Inferior parietal cortex (tissue), 1 donor: ENCODE results near the gene NCLN.
"Not testable (repeated sequence)": the region's sequence is repeated elsewhere in the genome, so short reads cannot be mapped to it uniquely, and the experiment has no call there.

Experiments used
- DNase-seq: peaks from one replicate; pipeline ENCODE4 v3.0.0-alpha.2; 2016; ENCODE audit errors: extremely low spot score

NCLN gene

GRCh38 chr19:3198901-3199700 is 13.4 kb downstream of the NCLN start:
- DNase-seq = no peak

DNA sequence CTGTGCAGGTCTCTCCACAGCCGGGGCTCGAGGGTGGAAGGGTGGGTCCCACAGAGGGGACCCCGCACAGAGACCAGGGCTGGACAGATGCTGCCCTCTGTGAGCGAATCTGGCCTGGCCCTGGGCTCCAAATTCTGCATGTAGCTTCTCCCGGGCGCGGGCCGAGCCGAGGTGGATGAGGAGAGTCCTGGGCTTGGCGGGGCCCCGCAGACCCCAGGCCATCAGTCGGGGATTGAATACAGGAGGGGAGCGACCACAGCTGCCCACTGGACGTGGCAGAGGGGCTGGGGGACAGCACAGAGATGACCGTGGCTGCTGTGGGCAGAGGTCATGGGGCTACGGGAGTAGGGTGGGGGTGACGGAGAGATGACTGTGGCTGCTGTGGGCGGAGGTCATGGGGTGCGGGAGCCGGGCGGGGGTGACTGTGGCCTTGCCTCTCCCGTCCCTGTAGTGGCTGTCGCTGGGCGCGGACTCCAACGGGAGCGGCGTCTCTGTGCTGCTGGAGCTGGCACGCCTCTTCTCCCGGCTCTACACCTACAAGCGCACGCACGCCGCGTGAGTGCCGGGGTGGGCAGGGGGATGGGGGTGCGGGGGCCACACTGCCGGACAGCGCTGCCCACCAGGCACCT is 15.5 kb downstream of the NCLN start:
- DNase-seq = no peak

DNA sequence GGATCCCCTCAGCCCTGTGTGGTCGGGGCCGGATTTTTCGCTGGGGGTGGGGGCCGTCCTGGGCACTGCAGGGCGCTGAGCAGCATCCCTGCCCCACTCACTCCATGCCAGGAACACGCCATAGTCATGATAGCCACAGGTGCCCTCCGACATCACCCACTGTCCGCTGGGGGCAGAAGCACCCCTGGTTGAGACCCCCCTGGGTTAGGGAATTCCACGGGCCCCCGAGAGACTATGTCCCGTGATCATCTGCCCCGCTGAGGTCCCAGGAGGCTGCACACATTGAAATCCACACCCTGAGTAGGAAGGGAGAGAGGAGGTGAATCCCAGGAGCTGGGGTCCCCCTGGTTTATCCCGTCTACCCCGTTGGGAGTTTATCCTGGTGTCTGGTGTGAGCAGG is 16.2 kb downstream of the NCLN start:
- DNase-seq = no peak

DNA sequence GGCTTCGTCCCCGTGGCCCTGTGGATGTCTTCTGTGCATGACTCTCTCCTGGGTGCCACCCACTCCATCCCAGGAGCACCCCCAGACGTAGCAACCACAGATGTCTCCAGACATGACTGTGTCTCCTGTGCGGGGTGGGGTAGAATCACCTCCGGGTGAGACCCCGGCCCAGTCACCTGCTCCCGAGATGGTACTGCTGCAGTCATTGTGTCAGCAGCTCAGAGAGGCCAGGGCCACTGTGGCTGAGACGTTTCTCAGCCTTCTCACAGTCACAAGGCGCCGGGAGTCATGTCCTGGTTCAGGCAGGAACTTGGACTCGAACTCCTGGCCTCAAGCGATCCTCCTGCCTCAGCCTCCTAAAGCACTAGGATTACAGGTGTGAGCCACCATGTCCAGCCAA is 16.6 kb downstream of the NCLN start:
- no peak for DNase-seq

DNA sequence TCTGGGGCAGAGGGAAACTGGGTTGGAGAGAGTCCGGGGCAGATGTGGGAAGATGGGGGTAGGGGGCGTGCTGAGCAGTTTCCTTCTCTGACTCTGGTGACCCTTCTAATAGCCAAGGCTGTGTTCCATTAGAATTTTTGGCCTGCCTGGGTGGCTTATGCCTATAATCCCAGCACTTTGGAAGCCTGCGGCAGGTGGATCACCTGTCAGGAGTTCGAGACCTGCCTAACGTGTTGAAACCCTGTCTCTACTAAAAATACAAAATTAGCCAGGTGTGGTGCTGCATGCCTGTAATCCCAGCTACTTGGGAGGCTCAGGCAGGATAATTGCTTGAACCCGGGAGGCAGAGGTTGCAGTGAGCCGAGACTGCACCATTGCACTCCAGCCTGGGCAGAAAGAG is 17.2 kb downstream of the NCLN start:
- not testable (repeated sequence) for DNase-seq

DNA sequence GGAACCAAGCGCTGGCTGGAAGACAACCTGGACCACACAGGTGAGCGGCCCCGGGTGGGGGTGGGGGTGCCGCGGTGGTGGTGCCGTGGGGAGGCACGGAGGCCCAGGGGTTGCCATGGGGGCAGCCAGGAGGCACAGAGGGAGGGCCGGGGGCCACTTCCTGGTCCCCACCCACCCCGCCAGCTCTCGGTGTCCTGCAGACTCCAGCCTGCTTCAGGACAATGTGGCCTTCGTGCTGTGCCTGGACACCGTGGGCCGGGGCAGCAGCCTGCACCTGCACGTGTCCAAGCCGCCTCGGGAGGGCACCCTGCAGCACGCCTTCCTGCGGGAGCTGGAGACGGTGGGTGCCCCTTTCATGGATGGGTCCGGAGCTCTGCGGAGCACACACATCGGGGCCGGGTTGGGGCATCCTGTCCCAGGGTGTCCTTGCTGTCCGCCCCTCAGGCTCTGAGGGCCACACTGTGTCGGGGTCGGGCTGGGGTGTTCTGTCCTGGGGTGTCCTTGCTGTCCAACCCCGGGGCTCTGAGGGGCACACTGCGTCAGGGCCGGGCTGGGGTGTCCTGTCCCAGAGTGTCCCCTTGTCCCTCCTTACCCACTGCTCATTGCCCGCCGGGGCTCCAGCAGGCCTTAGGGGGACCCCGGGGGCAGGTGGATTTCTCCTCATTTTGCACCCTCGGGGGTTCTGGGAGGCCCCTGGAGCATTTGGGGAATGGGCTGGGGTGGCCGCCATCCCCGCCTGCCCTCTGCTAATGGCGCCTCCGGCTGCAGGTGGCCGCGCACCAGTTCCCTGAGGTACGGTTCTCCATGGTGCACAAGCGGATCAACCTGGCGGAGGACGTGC is 18.3 kb downstream of the NCLN start:
- DNase-seq = no peak

- no peak for DNase-seq
Measured at GRCh38 chr19:3204646-3205275, 19.0 kb downstream of the NCLN start.

DNA sequence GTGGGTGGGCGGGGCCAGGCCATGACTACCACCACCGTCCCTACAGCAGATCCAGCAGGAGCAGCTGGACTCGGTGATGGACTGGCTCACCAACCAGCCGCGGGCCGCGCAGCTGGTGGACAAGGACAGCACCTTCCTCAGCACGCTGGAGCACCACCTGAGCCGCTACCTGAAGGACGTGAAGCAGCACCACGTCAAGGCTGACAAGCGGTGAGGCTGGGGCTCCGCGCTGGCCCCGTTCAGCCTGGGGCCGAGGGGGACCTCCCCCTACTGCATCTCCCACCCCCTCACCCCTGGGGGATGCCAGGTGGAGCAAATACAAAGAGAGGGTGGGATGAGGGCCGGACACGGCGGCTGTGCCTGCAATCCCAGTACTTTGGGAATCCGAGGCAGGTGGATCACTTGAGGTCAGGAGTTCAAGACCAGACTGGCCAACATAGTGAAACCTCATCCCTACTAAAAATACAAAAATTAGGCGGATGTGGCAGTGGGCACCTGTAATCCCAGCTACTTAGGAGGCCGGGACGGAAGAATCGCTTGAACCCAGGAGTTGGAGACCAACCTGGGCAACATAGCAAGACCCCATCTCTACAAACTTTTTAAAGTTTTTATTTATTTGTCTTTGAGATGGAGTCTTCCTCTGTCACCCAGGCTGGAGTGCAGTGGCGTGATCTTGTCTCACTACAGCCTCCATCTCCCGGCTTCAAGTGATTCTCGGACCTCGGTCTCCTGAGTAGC is 20.7 kb downstream of the NCLN start:
- DNase-seq = no peak

DNA sequence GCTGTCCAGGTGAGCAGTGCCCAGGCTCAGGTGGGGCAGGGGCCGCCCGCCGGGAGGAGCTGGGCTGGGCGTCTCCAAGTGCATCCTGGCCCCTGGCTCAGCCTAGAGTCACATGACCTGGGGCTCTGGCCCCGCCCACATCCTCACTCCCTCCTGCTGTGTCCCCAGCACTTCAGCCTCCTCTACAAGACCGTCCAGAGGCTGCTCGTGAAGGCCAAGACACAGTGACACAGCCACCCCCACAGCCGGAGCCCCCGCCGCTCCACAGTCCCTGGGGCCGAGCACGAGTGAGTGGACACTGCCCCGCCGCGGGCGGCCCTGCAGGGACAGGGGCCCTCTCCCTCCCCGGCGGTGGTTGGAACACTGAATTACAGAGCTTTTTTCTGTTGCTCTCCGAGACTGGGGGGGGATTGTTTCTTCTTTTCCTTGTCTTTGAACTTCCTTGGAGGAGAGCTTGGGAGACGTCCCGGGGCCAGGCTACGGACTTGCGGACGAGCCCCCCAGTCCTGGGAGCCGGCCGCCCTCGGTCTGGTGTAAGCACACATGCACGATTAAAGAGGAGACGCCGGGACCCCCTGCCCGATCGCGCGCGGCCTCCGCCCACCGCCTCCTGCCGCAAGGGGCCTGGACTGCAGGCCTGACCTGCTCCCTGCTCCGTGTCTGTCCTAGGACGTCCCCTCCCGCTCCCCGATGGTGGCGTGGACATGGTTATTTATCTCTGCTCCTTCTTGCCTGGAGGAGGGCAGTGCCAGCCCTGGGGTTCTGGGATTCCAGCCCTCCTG is 21.9 kb downstream of the NCLN start:
- DNase-seq = no peak

GRCh38 chr19:3208317-3209207 is 22.8 kb downstream of the NCLN start:
- no peak for DNase-seq

GRCh38 chr19:3210347-3211017 is 24.8 kb downstream of the NCLN start:
- DNase-seq = no peak

DNA sequence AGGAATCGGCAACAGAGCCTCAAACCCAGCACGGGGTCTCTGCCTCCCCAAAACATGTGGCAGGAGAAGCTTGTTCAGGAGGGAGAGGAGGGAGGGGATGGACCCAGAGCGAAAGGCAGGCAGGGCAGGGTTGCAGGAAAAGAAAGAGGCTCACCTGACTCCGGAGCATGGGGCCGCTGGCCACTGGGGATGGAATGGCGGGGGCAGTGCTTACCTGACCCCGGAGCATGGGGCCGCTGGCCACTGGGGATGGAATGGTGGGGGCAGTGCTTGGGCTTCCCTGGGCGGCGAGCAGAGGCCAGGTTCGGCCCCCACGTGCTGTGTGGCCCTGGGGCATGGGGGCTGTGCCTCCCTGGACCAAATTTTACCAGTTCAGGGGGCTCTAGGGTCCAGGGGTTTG is 25.5 kb downstream of the NCLN start:
- no peak for DNase-seq

DNA sequence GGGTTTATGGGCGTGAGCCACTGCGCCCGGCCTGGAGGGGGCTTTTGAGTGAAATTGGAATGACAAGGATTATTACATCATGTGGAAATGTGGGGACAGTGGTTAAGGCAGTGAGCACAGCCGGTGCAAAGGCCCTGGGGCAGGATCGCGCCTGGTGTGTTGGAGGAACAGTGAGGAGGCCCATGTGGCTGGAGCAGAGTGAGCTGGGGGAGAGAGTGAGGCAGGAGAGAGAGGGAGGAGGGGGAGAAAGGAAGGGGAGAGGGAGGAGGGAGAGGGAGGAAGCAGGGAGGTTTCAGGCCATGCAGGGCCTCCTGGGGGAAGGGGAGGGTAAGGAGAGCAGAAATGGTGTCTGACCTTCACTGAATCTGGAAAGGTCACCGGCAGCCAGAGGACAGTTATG is 27.4 kb downstream of the NCLN start:
- no peak for DNase-seq

DNA sequence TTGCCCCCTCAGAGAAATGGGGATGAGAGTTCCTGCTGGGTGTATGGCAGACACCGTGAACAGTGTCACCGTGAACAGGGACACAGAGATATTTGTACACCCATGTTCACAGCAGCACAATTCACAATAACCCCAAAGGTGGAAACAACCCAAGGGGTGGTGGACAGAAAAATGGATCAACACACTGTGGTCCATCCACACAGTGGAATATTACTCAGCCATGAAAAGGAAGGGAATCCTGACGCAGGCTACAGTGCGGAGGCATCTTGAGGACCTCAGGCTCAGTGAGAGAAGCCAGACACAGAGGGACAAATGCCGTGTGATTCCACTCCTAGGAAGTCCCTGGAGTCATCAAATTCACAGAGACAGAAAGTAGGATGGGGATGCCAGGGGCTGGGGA is 31.1 kb downstream of the NCLN start:
- no peak for DNase-seq

DNA sequence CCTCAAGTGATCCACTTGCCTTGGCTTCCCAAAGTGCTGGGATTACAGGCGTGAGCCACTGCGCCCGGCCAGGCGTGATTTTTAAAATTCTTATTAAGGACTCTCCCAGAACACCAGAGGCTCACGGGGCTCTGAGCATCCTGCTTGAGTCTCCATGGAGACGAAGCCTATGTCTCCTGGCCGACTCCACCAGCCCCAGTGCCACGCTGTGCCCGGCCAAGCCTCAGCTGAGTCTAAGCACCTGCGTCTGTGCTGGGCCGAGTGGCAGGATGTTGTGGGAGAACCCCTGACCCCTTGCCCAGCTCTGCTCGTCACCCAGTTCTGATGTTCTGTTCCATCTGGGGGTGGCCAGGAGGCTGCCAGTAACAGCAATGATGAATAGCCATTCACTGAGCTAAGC is 34.8 kb downstream of the NCLN start:
- no peak for DNase-seq

DNA sequence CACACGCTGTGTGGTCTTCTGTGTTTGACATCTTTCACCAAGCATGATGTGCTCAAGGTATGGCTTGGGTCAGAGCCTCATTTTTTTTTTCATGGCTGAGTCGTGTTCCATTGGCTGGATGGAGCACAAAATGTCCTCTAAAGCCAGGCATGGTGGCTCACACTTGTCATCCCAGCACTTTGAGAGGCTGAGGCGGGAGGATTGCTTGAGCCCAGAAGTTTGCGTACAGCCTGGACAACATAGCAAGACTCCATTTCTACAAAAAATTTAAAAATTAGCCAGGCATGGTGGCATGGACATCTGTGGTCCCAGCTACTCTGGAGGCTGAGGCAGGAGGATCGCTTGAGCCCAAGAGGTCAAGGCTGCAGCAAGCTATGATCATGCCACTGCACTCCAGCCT is 35.8 kb downstream of the NCLN start:
- DNase-seq = not testable (repeated sequence)

- no peak for DNase-seq
Measured at GRCh38 chr19:3222709-3223108, 37.0 kb downstream of the NCLN start.

DNA sequence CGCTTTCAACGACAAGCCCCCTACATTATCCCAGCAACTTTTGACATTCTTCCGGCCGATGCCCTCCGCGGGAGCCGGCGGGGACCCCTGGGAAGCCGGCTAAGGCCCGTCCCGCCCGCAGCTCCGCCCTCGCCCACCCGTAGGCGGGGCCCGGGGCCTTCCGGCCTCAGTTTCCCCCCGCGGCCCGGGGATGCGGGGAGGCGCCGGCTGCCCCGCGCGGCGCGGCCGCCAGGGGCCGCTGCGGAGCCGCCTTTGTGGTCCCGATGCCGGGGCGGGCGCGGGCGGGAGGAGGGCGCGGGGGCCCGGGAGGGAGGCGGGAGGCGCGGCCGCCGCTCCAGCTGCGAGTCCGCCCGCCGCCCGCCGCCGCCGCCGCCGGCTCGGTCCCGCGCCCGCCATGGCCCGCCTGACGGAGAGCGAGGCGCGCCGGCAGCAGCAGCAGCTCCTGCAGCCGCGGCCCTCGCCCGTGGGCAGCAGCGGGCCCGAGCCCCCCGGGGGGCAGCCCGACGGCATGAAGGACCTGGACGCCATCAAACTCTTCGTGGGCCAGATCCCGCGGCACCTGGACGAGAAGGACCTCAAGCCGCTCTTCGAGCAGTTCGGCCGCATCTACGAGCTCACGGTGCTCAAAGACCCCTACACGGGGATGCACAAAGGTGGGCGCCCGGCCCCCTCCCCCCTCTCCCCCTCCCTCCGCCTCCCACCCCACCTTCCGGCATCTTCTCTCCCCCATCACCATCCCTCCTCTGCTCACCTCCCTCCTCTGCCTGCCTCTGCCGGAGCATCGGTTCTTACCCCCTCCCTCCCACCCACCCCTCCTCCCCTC is 38.8 kb downstream of the NCLN start, which contains the start of gene CELF5:
Gene CELF5, plus strand, starts transcription at position 316 of the 823 bp plus-strand sequence. Its CDS starts 79 bp downstream, at position 395.
- no peak for DNase-seq
